ENCODE data around the gene RBM15B. TPM values are rescaled to one million over a fixed set of nuclear protein-coding genes. Genes with fewer than 3 reads are reported as not detected.
A peak's percentile ranks its signal among the peaks of the same experiment; 100 is the strongest.

The RBM15B gene
- total and polyA plus RNA-seq, 8 donors = 9.3 to 34.5 (median 16.9) TPM

DNA sequence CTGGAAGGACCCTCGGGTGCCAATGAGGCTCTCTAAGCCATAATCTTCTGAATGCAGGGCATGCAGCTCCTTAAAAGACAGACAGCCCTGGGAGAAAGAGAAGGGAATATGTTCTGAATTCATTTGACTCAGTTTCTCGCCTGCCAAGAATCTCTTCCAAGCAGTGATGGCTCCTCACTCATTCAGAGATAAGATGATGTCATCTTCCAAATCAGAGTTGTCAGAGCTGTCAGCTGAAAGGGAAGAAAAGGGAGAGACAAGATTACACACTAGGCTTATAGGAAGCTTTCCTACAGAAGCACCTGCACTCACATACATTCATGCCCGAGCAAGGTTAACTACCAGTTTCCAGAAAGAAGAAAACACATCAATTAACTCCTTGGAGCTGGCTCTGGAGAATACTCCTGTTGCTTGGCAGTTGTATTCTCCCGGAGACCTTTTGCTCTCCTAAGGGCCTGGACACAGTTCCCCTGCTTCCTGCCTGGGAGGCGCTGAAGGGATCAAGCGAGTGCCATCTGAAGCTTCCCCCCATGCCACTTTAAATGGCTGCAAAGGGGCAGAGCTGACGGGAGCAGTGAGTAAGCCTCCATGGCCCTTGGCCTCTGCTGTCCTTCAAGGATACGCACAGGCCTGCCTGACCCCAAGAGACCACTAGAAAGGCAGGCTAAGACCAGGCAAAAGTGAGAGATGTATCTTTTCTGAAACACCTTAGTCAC lies 7.7 kb downstream of the RBM15B start:
- H3K9me3 ChIP-seq = no peaks in the 10 kb centered on the region
- intact Hi-C loops (cut with DNase I; ENCODE audit: low total_unique reads) = no loop called here
- peaks cover 46 to 96% (median 95%) of the 10 kb centered on the region in 4 donors for H3K36me3 ChIP-seq
- H3K4me1 ChIP-seq = peaks cover 17 to 42% (median 39%) of the 10 kb centered on the region in 4 donors
- H3K27me3 ChIP-seq = no peaks in the 10 kb centered on the region
- no peak for DNase-seq
- no peak for TF ChIP-seq EP300 (IDR thresholded peaks at IDR 0.05)
- TF ChIP-seq, protein P1, sequence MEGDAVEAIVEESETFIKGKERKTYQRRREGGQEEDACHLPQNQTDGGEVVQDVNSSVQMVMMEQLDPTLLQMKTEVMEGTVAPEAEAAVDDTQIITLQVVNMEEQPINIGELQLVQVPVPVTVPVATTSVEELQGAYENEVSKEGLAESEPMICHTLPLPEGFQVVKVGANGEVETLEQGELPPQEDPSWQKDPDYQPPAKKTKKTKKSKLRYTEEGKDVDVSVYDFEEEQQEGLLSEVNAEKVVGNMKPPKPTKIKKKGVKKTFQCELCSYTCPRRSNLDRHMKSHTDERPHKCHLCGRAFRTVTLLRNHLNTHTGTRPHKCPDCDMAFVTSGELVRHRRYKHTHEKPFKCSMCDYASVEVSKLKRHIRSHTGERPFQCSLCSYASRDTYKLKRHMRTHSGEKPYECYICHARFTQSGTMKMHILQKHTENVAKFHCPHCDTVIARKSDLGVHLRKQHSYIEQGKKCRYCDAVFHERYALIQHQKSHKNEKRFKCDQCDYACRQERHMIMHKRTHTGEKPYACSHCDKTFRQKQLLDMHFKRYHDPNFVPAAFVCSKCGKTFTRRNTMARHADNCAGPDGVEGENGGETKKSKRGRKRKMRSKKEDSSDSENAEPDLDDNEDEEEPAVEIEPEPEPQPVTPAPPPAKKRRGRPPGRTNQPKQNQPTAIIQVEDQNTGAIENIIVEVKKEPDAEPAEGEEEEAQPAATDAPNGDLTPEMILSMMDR (IDR thresholded peaks at IDR 0.05) = no peak
- no peak for TF ChIP-seq POLR2AphosphoS5 (IDR thresholded peaks at IDR 0.05)
- TF ChIP-seq POLR2A (IDR thresholded peaks at IDR 0.05) = no peak
- H3K27ac ChIP-seq = no peak overlapping the region
- no peak overlapping the region for H3K4me3 ChIP-seq
- 67 to 77% (median 70%) methylated on average over 8 of the region's 8 CpGs for whole genome bisulfite sequencing, 5 donors

GRCh38 chr3:51400166-51400565 lies 9.1 kb downstream of the RBM15B start:
- H3K9me3 ChIP-seq = no peaks in the 10 kb centered on the region

GRCh38 chr3:51401735-51402134 lies 10.7 kb downstream of the RBM15B start:
- intact Hi-C loops (cut with DNase I; ENCODE audit: low total_unique reads) = no loop called here
- 81 to 95% (median 90%) methylated on average over 4 of the region's 4 CpGs for WGBS, 5 donors
- peaks cover 0 to 12% (median 11%) of the 10 kb centered on the region in 4 donors for H3K4me1 ChIP-seq
- DNase-seq = no peak
- H3K9me3 ChIP-seq = no peaks in the 10 kb centered on the region
- peaks cover 18 to 86% (median 81%) of the 10 kb centered on the region in 4 donors for H3K36me3 ChIP-seq
- peak overlapping the region in 1 of 5 donors; percentile 4 for H3K27ac ChIP-seq
- H3K4me3 ChIP-seq = no peak overlapping the region
- TF ChIP-seq POLR2AphosphoS5 (IDR thresholded peaks at IDR 0.05) (no peak), POLR2A (IDR thresholded peaks at IDR 0.05) (no peak), EP300 (IDR thresholded peaks at IDR 0.05) (no peak)
- TF ChIP-seq, protein P1 (IDR thresholded peaks at IDR 0.05) = no peak
- H3K27me3 ChIP-seq = no peaks in the 10 kb centered on the region

More at GRCh38 chr3:51400166-51400565, 9.1 kb downstream of the RBM15B start:
- no peak overlapping the region for H3K27ac ChIP-seq
- TF ChIP-seq EP300 (IDR thresholded peaks at IDR 0.05) (no peak), POLR2A (IDR thresholded peaks at IDR 0.05) (no peak), POLR2AphosphoS5 (IDR thresholded peaks at IDR 0.05) (no peak)
- TF ChIP-seq, protein P1 (IDR thresholded peaks at IDR 0.05) = no peak
- H3K4me3 ChIP-seq = no peak overlapping the region
- H3K36me3 ChIP-seq = peaks cover 34 to 94% (median 90%) of the 10 kb centered on the region in 4 donors
- H3K27me3 ChIP-seq = no peaks in the 10 kb centered on the region
- intact Hi-C loops (cut with DNase I; ENCODE audit: low total_unique reads) = no loop called here
- peaks cover 5 to 28% (median 25%) of the 10 kb centered on the region in 4 donors for H3K4me1 ChIP-seq
- WGBS, 5 donors = 86 to 93% (median 90%) methylated on average over 4 of the region's 4 CpGs
- DNase-seq = no peak

DNA sequence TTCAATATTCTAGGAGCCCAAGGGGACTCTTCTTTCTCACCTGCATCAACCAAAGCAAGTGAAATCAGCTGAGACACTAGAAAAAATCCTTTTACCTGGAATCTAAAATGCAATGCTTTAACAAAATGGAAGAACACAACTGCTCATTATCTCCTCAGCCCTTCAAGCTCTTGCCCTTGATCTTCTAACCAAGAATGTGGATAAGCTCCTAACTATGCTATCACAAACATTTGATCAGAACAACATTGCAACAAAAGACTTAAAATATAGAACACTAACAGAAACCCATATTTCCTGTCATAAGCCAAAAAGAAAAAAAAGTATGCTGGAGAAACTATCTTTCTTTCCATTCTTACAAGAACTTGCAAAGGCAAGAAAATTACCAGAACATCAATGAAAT lies 12.6 kb downstream of the RBM15B start:
- no peaks in the 10 kb centered on the region for H3K9me3 ChIP-seq
- no peak overlapping the region for H3K4me3 ChIP-seq
- DNase-seq = no peak
- no peak overlapping the region for H3K27ac ChIP-seq
- no peaks in the 10 kb centered on the region for H3K27me3 ChIP-seq
- H3K36me3 ChIP-seq = peaks cover 13 to 72% (median 68%) of the 10 kb centered on the region in 4 donors
- no peaks in the 10 kb centered on the region for H3K4me1 ChIP-seq
- intact Hi-C loops (cut with DNase I; ENCODE audit: low total_unique reads) = no loop called here
- no peak for TF ChIP-seq POLR2AphosphoS5 (IDR thresholded peaks at IDR 0.05)
- TF ChIP-seq POLR2A (IDR thresholded peaks at IDR 0.05) = no peak
- TF ChIP-seq, protein P1 (IDR thresholded peaks at IDR 0.05) = no peak
- no peak for TF ChIP-seq EP300 (IDR thresholded peaks at IDR 0.05)

All from stomach (tissue), 9 donors.